Endodermal cell (in vitro differentiated cells): ENCODE measurements around the gene PDXP. TPM values are rescaled to one million over a fixed set of nuclear protein-coding genes. Genes with fewer than 3 reads are reported as not detected.

Experiments used
- DNase-seq: peaks from one replicate; pipeline ENCODE4 v3.0.0-alpha.2; 2017
- H3K27ac ChIP-seq: 2 replicates; pipeline ENCODE4 v1.5.1; 2013; ENCODE audit warnings: mild to moderate bottlenecking, low read depth, low read length, moderate library complexity
- H3K27me3 ChIP-seq: 2 replicates; pipeline ENCODE4 v1.6.1; 2013; ENCODE audit warnings: mild to moderate bottlenecking, low read length, moderate library complexity; ENCODE audit not compliant: insufficient read depth, control insufficient read depth, poor library complexity, severe bottlenecking
- H3K36me3 ChIP-seq: 2 replicates; pipeline ENCODE4 v1.7.0; 2013; ENCODE audit warnings: mild to moderate bottlenecking, low read length, moderate library complexity; ENCODE audit not compliant: control insufficient read depth, insufficient read depth
- H3K4me1 ChIP-seq: one replicate; pipeline ENCODE4 v1.7.0; 2013; ENCODE audit warnings: low read length; ENCODE audit not compliant: control insufficient read depth, insufficient read depth
- H3K4me3 ChIP-seq: 2 replicates; pipeline ENCODE4 v1.5.1; 2013; ENCODE audit warnings: mild to moderate bottlenecking, low read length, moderate library complexity
- H3K9ac ChIP-seq: 2 replicates; pipeline ENCODE4 v1.6.1; 2013; ENCODE audit warnings: mild to moderate bottlenecking, low read length, moderate library complexity; ENCODE audit not compliant: poor library complexity, severe bottlenecking; ENCODE audit errors: extremely low read depth
- H3K9me3 ChIP-seq: 2 replicates; pipeline ENCODE4 v1.6.1; 2013; ENCODE audit warnings: mild to moderate bottlenecking, low read length, moderate library complexity; ENCODE audit not compliant: control insufficient read depth
- H3K27ac Mint-ChIP-seq: 2 replicates; pipeline ENCODE4 v1.8.0; 2020; ENCODE audit warnings: mixed read lengths
- H3K27me3 Mint-ChIP-seq: 2 replicates; pipeline ENCODE4 v1.8.0; 2021; ENCODE audit warnings: mild to moderate bottlenecking, mixed read lengths; ENCODE audit not compliant: insufficient read depth
- H3K36me3 Mint-ChIP-seq: 2 replicates; pipeline ENCODE4 v1.8.0; 2020; ENCODE audit warnings: low read depth, mixed read lengths
- H3K4me1 Mint-ChIP-seq: 2 replicates; pipeline ENCODE4 v1.8.0; 2020; ENCODE audit warnings: mixed read lengths
- H3K4me3 Mint-ChIP-seq: 2 replicates; pipeline ENCODE4 v1.8.0; 2020; ENCODE audit warnings: mild to moderate bottlenecking, moderate library complexity, mixed read lengths
- H3K9me3 Mint-ChIP-seq: 2 replicates; pipeline ENCODE4 v1.8.0; 2020; ENCODE audit warnings: mild to moderate bottlenecking, mixed read lengths
- WGBS, 2 experiments: methylation state at CpG; one replicate each; pipeline versions ENCODE4 v1.1.5 to v1.1.7; 2013; ENCODE audit warnings: missing lambda C conversion rate in 2 of 2, mixed read lengths in 1 of 2; ENCODE audit not compliant: insufficient coverage in 1 of 2, insufficient read length in 1 of 2; 5-methylcytosine and 5-hydroxymethylcytosine counted together
- total RNA-seq, 2 donors: library from RNA; stranded (reverse); fragmentation: NEBNext Ultra II Directional in 1 of 2; extraction: Animal tissue kit (Norgen Biotek cat#: 25700) in 1 of 2; gene quantifications; 2 replicates in 1 of 2; 3 replicates in 1 of 2; pipeline ENCODE4 v1.2.1, GENCODE V29; 2021
- TF ChIP-seq, protein P1 (sequence below): fragments of 200-600 bp; sonication (generic); conservative IDR thresholded peaks from 2 replicates; pipeline ENCODE4 v1.5.0; 2021; ENCODE audit warnings: antibody characterized with exemption, mild to moderate bottlenecking

The PDXP gene
- total RNA-seq, 2 donors from 2014 or later = 23.5 to 29.3 TPM

DNA sequence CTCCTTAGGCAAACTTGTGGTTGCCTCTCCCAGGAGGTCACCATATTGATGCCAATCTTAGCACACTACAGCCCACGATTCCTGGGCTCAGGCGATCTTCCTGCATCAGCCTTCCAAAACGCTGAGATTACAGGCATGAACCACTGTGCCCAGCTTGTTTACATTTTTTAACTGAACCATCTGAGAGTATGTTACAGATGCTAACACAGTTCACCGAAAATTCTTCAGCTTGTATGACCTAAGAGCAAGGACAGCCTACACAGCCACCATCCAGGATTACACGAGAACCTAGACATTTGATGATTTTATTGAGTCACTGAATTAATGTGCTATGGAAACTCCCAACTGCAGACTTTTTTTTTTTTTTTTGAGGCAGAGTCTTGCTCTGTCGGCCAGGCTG is 11.1 kb downstream of the PDXP start:
- no peaks in the 10 kb centered on the region for H3K9me3 ChIP-seq
- no peaks in the 10 kb centered on the region for H3K27me3 Mint-ChIP-seq

DNA sequence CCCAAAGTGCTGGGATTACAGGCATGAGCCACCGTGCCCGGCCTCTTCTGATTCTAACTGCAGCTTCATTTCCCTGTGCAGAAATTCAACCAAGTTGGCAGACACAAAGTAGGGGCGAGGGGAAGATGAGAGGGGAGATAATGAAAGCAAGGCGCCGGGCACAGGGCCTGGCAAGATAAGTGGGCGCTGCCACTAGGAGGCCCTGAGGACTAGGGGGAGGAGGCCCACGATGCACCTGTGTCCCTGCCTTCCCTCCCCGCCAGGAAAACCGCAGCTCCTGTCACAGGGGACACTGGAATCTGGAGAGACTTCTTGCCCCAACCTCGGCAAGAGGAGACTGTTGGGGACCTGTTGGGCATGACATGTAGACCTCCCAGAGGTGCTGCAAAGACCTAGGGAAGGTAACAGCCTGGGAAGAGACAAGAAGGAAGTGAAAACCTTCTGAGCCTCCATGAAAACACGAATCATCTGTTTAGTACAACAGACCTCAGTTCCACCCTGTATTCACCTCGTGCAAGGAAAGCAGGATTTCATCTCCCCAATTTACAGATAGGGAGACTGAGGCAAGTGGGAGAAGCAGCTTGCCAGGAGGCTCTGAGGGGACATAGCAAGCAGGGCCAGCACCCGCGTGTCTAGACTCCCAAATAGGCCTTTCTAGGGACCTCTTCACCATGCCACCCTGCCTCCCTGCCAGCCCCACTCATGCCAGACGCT is 13.8 kb downstream of the PDXP start:
- no peaks in the 10 kb centered on the region for H3K27me3 Mint-ChIP-seq
- Histone ChIP-seq H3K27ac (no peak overlapping the region), H3K27me3 (no peaks in the 10 kb centered on the region), H3K9ac (no peak overlapping the region), H3K36me3 (no peaks in the 10 kb centered on the region), H3K4me1 (peaks cover 4% of the 10 kb centered on the region), H3K9me3 (no peaks in the 10 kb centered on the region), H3K4me3 (no peak overlapping the region)
- TF ChIP-seq, protein P1, sequence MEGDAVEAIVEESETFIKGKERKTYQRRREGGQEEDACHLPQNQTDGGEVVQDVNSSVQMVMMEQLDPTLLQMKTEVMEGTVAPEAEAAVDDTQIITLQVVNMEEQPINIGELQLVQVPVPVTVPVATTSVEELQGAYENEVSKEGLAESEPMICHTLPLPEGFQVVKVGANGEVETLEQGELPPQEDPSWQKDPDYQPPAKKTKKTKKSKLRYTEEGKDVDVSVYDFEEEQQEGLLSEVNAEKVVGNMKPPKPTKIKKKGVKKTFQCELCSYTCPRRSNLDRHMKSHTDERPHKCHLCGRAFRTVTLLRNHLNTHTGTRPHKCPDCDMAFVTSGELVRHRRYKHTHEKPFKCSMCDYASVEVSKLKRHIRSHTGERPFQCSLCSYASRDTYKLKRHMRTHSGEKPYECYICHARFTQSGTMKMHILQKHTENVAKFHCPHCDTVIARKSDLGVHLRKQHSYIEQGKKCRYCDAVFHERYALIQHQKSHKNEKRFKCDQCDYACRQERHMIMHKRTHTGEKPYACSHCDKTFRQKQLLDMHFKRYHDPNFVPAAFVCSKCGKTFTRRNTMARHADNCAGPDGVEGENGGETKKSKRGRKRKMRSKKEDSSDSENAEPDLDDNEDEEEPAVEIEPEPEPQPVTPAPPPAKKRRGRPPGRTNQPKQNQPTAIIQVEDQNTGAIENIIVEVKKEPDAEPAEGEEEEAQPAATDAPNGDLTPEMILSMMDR = no peak
- H3K36me3 Mint-ChIP-seq = peaks cover 4% of the 10 kb centered on the region
- H3K27ac Mint-ChIP-seq = no peak overlapping the region
- DNase-seq = no peak
- no peaks in the 10 kb centered on the region for H3K9me3 Mint-ChIP-seq
- 91% methylated on average over 9 to 15 of the region's 15 CpGs for WGBS, 2 experiments
- no peak overlapping the region for H3K4me3 Mint-ChIP-seq
- peaks cover 3% of the 10 kb centered on the region for H3K4me1 Mint-ChIP-seq

More for the DNA sequence above, 11.1 kb downstream of the PDXP start:
- TF ChIP-seq, protein P1 = no peak
- H3K9me3 Mint-ChIP-seq = no peaks in the 10 kb centered on the region
- Histone ChIP-seq H3K27ac (no peak overlapping the region), H3K9ac (no peak overlapping the region), H3K4me3 (no peak overlapping the region), H3K4me1 (no peaks in the 10 kb centered on the region), H3K36me3 (peaks cover 15% of the 10 kb centered on the region), H3K27me3 (no peaks in the 10 kb centered on the region)
- H3K36me3 Mint-ChIP-seq = peaks cover 21% of the 10 kb centered on the region
- WGBS, 2 experiments = 92 to 95% methylated on average over 5 to 6 of the region's 6 CpGs
- no peak overlapping the region for H3K27ac Mint-ChIP-seq
- no peak for DNase-seq
- no peaks in the 10 kb centered on the region for H3K4me1 Mint-ChIP-seq
- H3K4me3 Mint-ChIP-seq = no peak overlapping the region

DNA sequence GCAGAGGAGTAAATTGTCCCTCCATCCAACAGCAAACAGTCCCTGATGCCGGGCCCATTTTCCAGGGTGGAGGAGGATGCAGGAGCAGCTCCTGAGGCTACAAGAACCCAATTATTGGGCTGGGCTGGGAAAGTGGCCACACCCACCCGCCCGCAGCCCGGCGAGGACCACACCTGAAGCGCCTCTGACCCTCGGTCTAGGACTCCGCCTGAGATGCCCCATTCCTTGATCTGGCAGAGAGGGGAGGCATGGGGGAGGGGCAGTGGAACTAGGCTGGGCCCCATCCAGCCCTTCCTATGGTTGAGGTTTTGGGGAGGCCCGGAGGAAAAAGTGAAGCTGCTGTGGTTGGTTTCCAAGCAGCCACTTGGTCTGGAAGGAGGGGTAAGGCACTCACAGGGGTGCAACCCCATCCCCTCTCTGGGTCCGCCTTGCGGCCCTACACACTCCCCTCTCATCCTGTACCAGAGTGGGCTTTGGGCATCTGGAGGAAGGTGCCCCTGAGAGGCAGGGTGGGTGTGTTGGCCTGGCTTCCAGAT is 14.5 kb downstream of the PDXP start:
- no peak overlapping the region for H3K27ac Mint-ChIP-seq
- Histone ChIP-seq H3K9ac (no peak overlapping the region), H3K27me3 (no peaks in the 10 kb centered on the region), H3K36me3 (no peaks in the 10 kb centered on the region), H3K27ac (no peak overlapping the region), H3K4me3 (no peak overlapping the region), H3K4me1 (peaks cover 4% of the 10 kb centered on the region), H3K9me3 (no peaks in the 10 kb centered on the region)
- H3K4me3 Mint-ChIP-seq = no peak overlapping the region
- H3K27me3 Mint-ChIP-seq = no peaks in the 10 kb centered on the region
- WGBS, 2 experiments = 91 to 94% methylated on average over 11 of the region's 11 CpGs
- H3K9me3 Mint-ChIP-seq = no peaks in the 10 kb centered on the region
- DNase-seq = no peak
- peaks cover 5% of the 10 kb centered on the region for H3K4me1 Mint-ChIP-seq
- peaks cover 4% of the 10 kb centered on the region for H3K36me3 Mint-ChIP-seq
- TF ChIP-seq, protein P1 = no peak
